Right ventricle myocardium inferior (tissue), 1 donor: ENCODE measurements around the gene CFAP58. TPM values are rescaled to one million over a fixed set of nuclear protein-coding genes. Genes with fewer than 3 reads are reported as not detected.

Experiments used
- ATAC-seq: fragments of 200-7000 bp; cut with Tn5 transposase; one replicate; pipeline ENCODE4 v1.9.1; 2020; ENCODE audit warnings: mild to moderate bottlenecking, moderate library complexity
- DNase-seq: peaks from one replicate; pipeline ENCODE4 v3.0.0; 2021; ENCODE audit errors: missing footprints
- intact Hi-C: fragments of 100-400 bp; cut with DNase I; formaldehyde crosslinking; loops from one replicate; pipeline ENCODE4 v1.11.0; 2022
- total RNA-seq: library from RNA; stranded (reverse); fragmentation: NEBNext Ultra II Directional; extraction: Animal tissue kit (Norgen Biotek cat#: 25700); gene quantifications from one replicate; pipeline ENCODE4 v1.2.1, GENCODE V29; 2021
- donor health status: DM: no; HTN: yes; CAD: no; lungs with severe emphysema.

Gene CFAP58
- total RNA-seq, 1 donor from 2014 or later: 1.1 TPM

DNA sequence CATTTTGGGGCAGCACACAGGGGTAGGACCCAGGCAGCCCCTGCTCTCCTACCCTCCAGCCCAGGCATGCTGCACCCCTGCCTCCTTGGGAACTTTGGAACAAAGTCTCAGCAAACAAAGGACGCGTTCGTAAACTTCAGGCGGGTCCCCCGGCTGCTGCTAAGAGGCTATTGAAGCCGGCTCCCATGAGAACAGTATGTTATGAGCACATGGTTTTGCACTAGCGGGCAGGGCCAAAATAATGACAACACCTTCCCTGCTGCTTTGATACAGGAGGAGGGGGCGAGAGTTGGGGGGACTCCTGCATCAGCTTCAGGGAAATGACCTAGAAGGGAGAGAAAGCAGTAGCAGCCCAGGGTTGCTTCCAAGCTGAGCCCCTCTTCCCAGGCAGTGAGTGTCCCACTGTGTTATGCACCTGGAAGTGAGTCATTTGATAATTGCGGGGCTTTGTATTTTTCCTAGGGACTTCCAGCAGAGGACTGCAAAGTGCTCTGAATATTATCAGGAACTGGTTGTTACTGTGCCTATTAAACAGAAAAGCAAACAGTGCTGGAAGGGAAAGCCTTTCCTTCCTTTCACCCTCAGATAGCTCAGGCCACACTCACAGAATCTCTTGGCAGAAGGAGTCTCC, 22.3 kb upstream of the CFAP58 start:
- intact Hi-C loops: no loop called here
- DNase-seq: no peak
- peak; percentile 50 for ATAC-seq

DNA sequence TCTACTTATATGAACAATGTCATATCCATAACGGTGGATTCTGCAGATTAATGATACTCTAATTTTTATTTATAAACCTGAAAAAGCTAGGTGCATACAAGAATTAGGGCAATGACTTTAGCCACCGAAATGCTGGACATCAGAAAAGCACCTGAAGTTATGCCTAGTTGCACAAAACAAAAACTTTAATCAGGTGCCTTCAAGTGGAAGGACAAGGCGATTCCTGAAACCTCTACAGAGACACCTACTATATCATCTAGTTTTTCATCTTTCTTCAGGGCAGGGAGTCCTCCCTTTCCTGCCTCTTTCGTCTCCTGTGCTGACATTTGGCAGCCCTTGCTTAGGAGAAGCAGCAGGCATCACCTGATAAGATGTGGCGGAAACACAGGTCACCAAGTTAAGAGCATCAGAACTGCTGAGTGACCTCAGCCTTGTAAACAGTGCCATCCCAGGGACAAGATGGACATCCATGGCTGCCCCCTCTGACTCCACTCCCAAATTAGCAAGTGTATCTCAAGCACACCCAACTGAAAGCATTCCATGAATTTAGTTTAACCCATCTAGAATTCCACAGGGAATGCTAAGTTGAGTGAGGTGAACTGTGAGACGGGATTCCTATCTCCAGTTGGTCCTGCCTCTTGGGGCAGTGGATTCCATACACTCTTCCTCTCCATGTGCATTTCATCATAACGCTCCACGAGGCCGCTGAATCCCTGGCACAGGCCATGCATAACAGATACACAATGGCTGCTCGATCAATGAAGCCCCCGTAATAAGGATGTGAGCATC, 21.2 kb upstream of the CFAP58 start:
- intact Hi-C loops: no loop called here
- DNase-seq (no peak), ATAC-seq (peak; percentile 17)

DNA sequence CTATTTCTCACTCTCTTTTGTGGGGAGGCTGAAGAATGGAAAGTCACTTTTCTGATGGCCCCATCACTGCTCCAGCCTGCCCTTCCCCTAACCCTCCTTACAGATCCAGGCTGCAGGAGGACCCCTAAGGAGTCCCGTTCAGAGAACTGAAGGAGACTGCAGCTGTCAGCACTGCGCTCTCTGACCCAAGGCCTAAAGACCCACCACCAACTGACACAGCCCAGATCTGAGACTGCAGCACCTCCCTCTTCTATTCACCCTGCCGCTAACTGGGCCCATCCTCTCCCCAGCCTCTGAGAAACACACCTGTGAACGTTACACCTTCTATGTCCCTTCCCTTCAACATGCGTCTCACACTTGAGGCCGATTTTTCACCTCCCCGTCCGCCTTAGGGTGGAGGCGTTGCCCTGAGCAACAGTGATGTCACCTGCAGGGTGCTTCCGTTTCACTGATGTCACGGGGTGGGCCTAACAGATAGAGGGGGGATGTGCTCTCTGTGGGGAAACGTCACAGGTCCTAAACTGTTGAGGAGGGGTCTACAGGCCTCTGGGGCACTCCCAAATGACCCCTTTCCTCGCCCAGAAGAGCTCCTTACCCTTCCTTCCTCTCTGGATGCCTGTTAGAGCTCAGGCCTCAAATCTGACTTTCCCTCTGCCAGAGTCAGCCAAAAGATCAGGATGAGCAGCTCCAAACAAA, 20.5 kb upstream of the CFAP58 start:
- ATAC-seq: no peak
- DNase-seq: no peak
- intact Hi-C loops: no loop called here

DNA sequence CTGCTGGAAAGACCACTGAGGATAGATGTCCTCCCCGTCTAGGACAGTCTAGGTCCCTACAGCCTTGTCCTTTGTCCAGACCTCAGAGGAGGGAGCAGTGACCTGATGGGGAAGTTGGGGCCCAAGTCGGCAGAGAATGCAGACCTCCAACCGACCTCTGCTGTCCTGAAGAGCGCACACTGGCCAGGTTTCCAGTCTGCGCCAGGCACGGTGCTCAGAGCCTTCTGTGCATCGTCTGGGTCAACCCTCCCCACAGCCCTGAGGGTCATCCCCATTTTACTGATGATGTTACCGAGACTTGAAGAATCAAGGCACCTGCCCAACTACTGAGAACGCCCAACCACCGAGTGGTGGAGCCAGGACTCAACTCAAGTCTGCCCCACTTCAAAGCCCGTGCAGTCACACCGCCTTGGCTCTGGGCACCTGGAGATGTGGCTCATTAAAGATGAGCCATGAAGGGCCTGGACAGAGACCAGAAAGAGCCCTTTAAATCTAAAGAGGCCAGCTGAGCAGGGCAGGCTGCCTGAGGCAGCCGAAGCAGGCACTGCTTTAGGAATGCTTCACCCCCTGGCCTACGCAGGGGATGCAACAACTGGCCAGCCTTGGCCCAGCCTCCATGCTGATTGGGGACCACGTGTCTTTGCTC, 19.8 kb upstream of the CFAP58 start:
- intact Hi-C loops: no loop called here
- DNase-seq (no peak), ATAC-seq (no peak)

DNA sequence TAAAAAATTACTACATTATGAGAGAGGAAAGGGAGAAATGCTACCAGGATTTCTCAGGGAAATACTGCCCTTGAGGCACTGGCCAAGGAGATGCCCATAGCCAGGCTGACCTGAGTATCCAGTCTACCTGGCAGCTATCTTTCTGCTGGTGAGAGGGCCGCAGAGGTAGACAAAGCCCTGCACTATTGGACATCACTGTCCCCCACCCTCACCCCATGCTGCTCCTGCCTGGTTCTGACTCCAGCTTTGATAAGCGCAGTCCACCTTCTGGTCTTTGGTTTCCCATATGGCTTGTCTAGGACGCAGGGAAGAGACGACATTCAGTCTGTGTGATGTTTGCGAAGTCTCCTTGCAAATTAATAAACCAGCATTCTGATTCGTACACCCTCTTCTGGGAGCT, 19.1 kb upstream of the CFAP58 start:
- intact Hi-C loops: no loop called here
- no peak for DNase-seq
- ATAC-seq: no peak

DNA sequence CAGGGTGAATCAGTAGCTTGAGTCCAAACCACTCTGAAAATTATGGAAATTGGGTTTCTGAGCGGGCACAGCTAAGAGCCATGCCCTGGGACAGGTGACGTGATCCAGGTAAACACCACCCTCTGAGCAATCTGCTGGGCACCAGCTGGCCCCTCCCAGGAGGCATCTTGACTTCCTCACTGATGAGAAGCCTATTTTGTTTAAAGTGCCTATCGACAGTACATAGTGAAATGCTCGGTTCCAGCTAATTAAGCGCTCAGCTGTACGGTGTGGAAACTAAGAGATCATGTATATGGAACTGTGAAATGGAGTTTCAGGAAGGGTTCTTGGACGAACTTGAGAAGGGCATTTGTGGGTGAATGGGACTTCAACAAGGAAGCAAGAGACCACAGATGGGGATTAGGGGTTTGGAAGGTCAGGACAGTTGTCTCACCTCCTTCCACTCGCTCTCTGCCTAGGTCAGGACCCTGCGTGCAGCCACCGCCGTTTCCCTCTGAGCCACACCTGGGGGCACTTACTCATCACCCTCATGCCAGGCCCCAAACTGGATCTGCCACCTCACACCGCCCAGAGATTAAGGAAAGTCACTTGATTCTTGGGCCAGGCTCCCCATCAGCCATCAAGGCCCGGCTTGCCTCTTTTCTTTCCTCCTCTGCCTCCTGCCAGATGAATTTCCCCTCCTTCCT, 18.5 kb upstream of the CFAP58 start:
- no peak for ATAC-seq
- intact Hi-C loops: no loop called here
- DNase-seq: no peak

DNA sequence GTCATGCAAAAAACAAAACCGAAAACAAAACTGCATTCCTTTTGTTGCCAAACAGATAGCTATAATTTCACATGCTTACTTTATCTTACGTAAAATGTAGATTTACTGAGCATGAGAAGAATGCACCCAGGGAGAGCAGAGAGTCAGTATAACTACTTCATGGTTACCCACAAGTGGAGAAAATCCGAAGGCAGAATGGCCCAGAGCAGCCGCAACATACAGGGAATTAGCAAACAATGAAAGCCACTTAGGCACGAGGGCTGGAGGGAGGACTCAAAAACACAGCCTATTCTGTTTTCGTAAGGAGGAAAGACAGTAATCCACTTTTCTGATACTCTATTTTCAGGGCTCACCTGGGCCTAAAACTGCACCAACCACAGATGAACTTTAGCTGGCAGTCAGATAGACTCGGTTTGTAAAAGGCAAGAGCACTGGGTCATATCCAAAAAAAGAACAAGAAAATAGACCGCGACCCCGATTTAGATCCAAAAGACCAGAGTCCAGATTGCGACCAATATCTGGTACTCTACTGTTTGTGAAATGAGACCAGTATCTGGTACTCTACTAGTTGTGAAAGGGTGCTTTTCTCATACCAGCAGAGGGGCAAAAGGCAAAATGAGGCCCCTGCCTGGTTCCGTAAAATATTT, 16.7 kb upstream of the CFAP58 start:
- ATAC-seq (no peak), DNase-seq (no peak)
- intact Hi-C loops: no loop called here

DNA sequence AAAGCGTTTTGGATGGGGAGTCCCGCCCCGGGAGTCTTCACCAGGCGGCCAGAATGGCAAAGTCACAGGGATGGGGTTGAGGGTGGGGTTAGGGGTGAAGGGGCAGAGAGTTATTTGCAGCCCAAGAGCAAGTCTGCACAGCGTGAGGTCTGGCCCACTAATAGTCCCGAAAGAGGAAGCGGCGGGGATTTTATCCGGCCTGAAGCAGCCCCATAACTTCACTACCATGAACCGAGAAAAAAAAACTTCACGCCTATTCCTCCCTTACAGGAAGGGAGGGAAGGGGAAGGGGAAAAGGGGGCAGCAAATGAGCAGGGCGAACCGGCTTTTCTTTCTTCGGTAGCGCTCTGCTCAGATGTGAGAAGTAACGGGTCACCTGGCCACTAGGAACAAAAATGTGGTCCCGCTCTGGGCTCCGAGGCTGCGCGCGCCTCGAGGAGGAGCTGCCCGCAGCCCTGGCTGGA, 16.1 kb upstream of the CFAP58 start:
- intact Hi-C loops: no loop called here
- ATAC-seq: peak; percentile 37
- DNase-seq: peak; percentile 84

DNA sequence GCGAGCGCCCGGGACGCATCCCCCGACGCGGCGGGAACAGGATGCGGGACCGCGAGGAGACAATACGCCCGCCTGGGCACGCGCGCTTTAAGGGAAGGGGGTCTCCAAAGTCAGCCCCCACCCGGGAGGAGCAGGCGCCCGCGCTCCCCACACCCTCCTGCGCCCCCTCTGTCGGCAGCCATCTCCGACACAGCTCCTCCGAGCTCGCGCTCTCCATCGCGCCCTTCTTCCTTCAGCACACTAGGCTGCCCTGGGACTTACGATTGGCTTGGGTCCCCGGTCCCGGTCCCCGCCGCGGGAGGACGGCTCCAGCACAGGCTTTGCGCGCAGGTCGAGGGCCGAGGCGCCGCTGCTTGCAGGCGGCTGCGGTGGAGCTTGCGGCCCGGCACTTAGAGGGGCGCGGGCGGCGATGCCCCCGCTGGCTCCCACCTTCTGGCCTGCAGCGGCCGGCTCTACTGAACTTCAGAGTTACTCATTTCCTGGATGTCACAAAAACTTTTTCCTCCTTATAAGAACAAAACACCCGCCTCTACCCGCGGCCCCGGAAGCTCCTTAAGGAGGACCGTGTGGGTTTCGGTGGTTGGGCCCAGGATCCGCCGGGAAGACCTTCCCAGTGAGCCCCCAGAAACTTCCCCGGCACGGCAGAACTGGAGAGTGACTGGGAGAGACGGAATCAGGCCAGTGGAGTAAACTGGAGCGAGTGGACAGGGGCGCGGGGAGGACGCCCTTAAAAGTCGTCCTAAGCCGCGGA, 15.5 kb upstream of the CFAP58 start, which contains the start of gene ITPRIP:
Gene ITPRIP (minus strand): TSS at position 481 of the 751 bp plus-strand sequence. CDS start 22,414 bp downstream, outside the sequence.
- intact Hi-C loops: loop anchor here (1.0 kb wide), 1 partner anchor 33 kb away; no protein-coding TSS in a partner anchor
- ATAC-seq: peak; percentile 74
- DNase-seq: peak; percentile 88

DNA sequence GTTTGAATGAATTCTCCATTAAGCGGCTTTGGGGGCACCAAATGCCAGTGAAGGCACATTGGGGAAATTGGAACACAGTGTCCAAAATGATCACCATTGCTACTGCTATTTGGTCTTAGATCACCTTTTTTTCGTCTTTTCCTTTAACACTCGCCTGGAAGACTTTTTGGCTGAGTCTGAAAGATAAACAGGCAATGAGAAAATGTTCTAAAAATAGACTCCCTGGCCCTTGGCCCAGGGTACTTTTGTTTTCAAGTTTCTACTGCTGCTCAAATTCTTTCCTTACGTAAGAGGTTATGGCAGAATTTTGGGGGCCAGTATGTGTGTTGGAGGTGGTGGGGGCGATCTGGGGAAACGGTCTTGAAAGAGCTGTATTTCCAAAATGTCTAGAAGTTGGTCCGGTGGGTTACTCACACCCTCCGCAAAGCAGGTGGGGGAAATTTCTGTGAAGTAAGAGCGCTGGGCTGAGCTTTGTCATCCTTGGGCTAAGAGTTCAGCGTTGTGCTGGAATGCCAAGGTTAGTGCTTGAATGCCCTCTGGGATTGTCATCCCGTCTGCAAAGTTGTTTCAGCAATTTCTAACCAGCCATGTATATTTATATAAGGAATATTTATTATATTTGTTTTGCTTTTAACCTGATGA, 14.0 kb upstream of the CFAP58 start:
- DNase-seq: no peak
- ATAC-seq: no peak
- intact Hi-C loops: no loop called here

DNA sequence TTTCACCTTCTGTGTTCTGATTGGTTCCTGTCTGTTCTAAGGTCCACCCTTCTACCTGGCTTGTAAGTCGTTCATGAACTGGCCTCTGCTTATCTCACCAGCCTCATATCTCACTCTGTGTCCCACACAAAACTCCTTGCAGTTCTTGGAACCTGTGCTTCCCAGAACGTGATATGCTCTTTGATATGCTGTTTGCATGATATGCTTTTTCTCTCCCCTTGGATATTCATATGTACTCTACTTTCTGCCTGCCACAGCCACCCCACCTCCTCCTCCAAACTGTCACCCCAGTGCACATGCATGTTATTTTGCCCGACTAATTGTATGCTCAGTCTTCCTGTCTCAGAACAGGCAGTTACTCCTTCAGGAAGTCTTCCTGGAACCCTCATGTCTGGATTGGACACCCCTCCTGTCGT, 13.5 kb upstream of the CFAP58 start:
- DNase-seq: no peak
- intact Hi-C loops: no loop called here
- no peak for ATAC-seq

DNA sequence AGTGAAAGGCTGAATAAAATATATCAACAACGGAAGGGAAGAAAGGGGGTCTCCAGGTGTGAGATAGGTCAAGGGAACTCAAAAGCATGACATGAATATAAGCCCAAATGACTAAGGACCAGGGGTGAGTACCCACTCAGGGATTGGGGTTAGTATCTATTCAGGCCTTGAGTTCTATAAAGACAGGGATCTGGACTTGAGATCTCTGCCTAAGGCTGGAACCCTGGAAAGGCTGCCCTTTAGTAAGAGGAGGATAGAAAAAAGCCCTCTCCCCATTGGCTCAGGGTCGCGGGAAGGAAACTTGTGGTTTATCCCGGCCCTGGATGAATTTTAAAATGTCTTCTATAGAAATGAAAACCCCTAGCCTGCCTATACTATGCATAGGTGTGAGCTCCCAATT, 13.0 kb upstream of the CFAP58 start:
- ATAC-seq: no peak
- DNase-seq: no peak
- intact Hi-C loops: no loop called here

DNA sequence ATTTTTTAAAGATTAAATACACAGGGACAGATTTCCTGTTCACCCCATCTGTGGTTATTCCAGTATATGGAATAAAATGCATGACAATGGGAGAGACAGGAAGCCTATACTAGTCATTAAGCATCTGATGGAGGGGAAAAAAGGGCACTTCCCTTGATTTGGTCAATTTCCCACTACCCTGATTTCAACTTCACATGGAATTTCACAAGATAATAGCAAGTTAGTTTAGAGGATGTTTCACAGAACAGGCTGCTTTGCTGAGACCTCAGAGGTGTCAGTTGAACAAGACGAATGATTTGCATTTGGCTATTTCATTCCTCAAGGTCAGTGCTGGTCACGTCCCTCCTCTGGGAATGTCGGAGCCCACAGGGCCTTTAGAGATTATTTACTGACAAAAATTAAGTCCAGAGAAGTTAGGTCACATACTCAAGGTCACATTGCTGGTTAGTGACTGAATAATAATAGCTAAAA, 10.7 kb upstream of the CFAP58 start:
- DNase-seq (no peak), ATAC-seq (no peak)
- intact Hi-C loops: no loop called here

DNA sequence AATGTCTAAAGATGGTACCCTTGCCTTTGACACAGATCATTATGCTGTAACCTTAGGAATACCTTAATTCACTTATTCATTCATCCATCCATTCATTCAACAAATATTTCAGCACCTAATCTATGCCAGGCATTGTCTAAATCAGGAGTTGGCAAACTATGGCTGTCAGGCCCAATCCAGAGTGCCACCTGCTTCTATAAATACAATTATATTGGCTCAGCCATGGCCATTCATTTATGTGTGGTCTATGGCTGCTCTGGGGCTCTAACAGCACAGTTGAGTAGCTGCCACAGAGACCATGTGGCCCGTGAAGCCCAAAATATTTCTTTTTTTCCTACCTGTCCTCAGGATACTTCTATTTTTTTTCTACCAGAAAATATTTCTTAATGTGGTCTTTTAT, 9.4 kb upstream of the CFAP58 start:
- peak; percentile 64 for ATAC-seq
- intact Hi-C loops: no loop called here
- no peak for DNase-seq

DNA sequence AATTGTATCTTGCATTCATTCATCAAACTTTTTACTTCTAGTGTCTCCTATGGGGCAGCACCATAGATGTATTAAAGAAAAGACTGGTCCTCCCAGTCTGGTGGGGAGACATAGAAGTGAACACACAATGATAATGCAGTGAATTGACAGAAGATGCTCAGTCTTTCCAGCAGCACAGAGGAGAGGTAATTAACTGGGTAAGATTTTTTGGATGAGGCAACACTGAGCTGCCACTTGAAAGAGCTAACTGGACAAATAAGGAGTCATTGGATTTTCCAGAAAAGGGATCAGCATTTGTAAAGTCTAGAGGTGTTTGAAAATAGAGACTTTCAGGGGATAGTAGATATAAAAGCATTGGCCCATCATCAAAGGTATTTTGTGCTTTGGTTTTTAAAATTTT, 8.1 kb upstream of the CFAP58 start:
- DNase-seq: no peak
- ATAC-seq: no peak
- intact Hi-C loops: no loop called here

DNA sequence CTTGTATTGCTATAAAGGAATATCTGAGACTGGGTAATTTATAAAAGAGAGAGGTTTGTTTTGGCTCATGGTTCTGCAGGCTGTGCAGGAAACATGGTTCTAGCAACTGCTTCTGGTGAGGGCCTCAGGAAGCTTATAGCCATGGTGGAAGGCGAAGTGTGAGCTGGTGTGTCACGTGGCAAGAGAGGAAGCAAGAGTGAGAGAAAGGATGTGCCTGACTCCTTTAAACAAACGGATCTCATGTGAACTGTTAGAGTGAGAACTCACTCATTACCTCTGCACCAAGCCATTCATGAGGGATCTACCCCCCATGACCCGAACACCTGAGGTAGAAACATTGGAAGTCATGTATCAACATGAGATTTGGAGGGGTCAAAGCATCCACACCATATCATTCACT, 7.7 kb upstream of the CFAP58 start:
- no peak for DNase-seq
- intact Hi-C loops: no loop called here
- no peak for ATAC-seq
